Ovary (tissue), 9 donors: Measurements from ENCODE around the gene HAUS6. TPM values are rescaled to one million over a fixed set of nuclear protein-coding genes. Genes with fewer than 3 reads are reported as not detected.

Source experiments
- DNase-seq, 5 donors: peaks; one replicate each; pipeline ENCODE4 v3.0.0-alpha.2; 2019 to 2020
- H3K27ac ChIP-seq, 2 donors: fragments of 200-600 bp; one replicate each; pipeline versions ENCODE4 v1.5.1 to v1.8.0; 2019 to 2022
- H3K27me3 ChIP-seq: fragments of 200-600 bp; one replicate; pipeline ENCODE4 v1.8.0; 2022
- H3K36me3 ChIP-seq: fragments of 200-600 bp; sonication (generic); one replicate; pipeline ENCODE4 v1.5.1; 2019
- H3K4me1 ChIP-seq: one replicate; pipeline ENCODE4 v1.8.1; 2013; ENCODE audit warnings: mild to moderate bottlenecking, moderate library complexity; ENCODE audit not compliant: insufficient read depth
- H3K4me3 ChIP-seq: fragments of 200-600 bp; sonication (generic); one replicate; pipeline ENCODE4 v1.5.1; 2017
- H3K9me3 ChIP-seq, 2 donors: fragments of 200-600 bp in 1 of 2; sonication (generic) in 1 of 2; one replicate each; pipeline versions ENCODE4 v1.5.1 to v1.8.1; 2013 to 2019; ENCODE audit warnings: mild to moderate bottlenecking in 1 of 2, moderate library complexity in 1 of 2
- EP300 ChIP-seq: sonication (generic); formaldehyde crosslinking; IDR thresholded peaks from one replicate; pipeline ENCODE4 v1.6.1; 2017; ENCODE audit warnings: antibody characterized with exemption
- POLR2A ChIP-seq: fragments of 450-650 bp; IDR thresholded peaks from one replicate; pipeline ENCODE4 v1.6.1; 2017; ENCODE audit warnings: antibody characterized with exemption, mild to moderate bottlenecking, moderate library complexity
- WGBS, 3 donors: extraction: QIAGEN DNeasy Blood & Tissue Kit in 1 of 3; methylation state at CpG; one replicate each; pipeline versions ENCODE4 v1.1.5 to v1.1.7; 2013 to 2017; 5-methylcytosine and 5-hydroxymethylcytosine counted together
- intact Hi-C, 4 donors: fragments of 100-400 bp; cut with DNase I; formaldehyde crosslinking; loops; one replicate each; pipeline versions ENCODE4 v1.11.0 to v1.15.1; 2022 to 2023
- polyA plus RNA-seq, 2 donors: library from polyadenylated mRNA; stranded (reverse); fragments of 200-250 nt in 1 of 2; fragments of 350-450 nt in 1 of 2; fragmentation: Illumina TruSeq in 1 of 2; extraction: RNeasy Lipid Tissue Mini Kit (QIAGEN cat#74804) in 1 of 2; gene quantifications; one replicate each; pipeline ENCODE4 v1.2.3, GENCODE V29; 2013 to 2014
- total RNA-seq, 7 donors: library from RNA; depleted of rRNA in 2 of 7; stranded (reverse); fragments of >200 nt in 2 of 7; fragmentation: NEBNext Ultra II Directional in 3 of 7; extraction: Animal tissue kit (Norgen Biotek cat#: 25700) in 3 of 7; gene quantifications; one replicate each; pipeline versions ENCODE4 v1.1.0 to v1.2.4, GENCODE V29; 2016 to 2023
- TF ChIP-seq, protein P1 (sequence below), 3 donors: fragments of 450-650 bp in 2 of 3; fragments of 200-600 bp in 1 of 3; IDR thresholded peaks; one replicate each; pipeline versions ENCODE4 v1.5.1 to v1.8.0; 2016 to 2022; ENCODE audit warnings: antibody characterized with exemption in 3 of 3, mild to moderate bottlenecking in 1 of 3
- donor health status: DM: no; HTN: no; CAD: no; lungs with moderate emphysema.
- donor health status: DM: no; HTN: no; CAD: no.
- donor health status: Bipolar disorder and iron deficiency.
- donor health status: DM: yes; HTN: yes; CAD: no.
- donor health status: DM: no; HTN: no; CAD: no.
- donor health status: DM: yes; HTN: yes; CAD: no.

The HAUS6 gene
- total and polyA plus RNA-seq, 9 donors: 4.6 to 13.1 (median 9.7) TPM

GRCh38 chr9:19137282-19137681 is 34.6 kb upstream of the HAUS6 start:
- Histone ChIP-seq H3K27me3 (no peaks in the 10 kb centered on the region), H3K4me1 (no peaks in the 10 kb centered on the region), H3K4me3 (no peak overlapping the region), H3K27ac (no peak overlapping the region), H3K9me3 (no peaks in the 10 kb centered on the region), H3K36me3 (no peaks in the 10 kb centered on the region)
- 90 to 96% (median 95%) methylated on average over 1 of the region's 1 CpG for WGBS, 3 donors
- intact Hi-C loops: no loop called here
- TF ChIP-seq EP300 (no peak), POLR2A (no peak)
- TF ChIP-seq, protein P1, sequence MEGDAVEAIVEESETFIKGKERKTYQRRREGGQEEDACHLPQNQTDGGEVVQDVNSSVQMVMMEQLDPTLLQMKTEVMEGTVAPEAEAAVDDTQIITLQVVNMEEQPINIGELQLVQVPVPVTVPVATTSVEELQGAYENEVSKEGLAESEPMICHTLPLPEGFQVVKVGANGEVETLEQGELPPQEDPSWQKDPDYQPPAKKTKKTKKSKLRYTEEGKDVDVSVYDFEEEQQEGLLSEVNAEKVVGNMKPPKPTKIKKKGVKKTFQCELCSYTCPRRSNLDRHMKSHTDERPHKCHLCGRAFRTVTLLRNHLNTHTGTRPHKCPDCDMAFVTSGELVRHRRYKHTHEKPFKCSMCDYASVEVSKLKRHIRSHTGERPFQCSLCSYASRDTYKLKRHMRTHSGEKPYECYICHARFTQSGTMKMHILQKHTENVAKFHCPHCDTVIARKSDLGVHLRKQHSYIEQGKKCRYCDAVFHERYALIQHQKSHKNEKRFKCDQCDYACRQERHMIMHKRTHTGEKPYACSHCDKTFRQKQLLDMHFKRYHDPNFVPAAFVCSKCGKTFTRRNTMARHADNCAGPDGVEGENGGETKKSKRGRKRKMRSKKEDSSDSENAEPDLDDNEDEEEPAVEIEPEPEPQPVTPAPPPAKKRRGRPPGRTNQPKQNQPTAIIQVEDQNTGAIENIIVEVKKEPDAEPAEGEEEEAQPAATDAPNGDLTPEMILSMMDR (IDR thresholded peaks at IDR 0.05): no peak
- DNase-seq: no peak

- intact Hi-C loops: no loop called here
- no peak overlapping the region for H3K27ac ChIP-seq
- no peak for DNase-seq
- H3K9me3 ChIP-seq: no peaks in the 10 kb centered on the region
- WGBS, 3 donors: 38 to 41% (median 40%) methylated on average over 3 of the region's 3 CpGs
- no peaks in the 10 kb centered on the region for H3K36me3 ChIP-seq
- no peaks in the 10 kb centered on the region for H3K4me1 ChIP-seq
- no peak overlapping the region for H3K4me3 ChIP-seq
- TF ChIP-seq, protein P1 (IDR thresholded peaks at IDR 0.05): no peak
- TF ChIP-seq POLR2A (no peak), EP300 (no peak)
- H3K27me3 ChIP-seq: no peaks in the 10 kb centered on the region
These were observed 33.4 kb upstream of the HAUS6 start for GRCh38 chr9:19136129-19136528.

- DNase-seq: no peak
- H3K4me3 ChIP-seq: no peak overlapping the region
- WGBS, 3 donors: 82 to 95% (median 95%) methylated on average over 6 of the region's 6 CpGs
- H3K27me3 ChIP-seq: no peaks in the 10 kb centered on the region
- H3K4me1 ChIP-seq: no peaks in the 10 kb centered on the region
- H3K9me3 ChIP-seq: no peaks in the 10 kb centered on the region
- H3K27ac ChIP-seq: no peak overlapping the region
- no peaks in the 10 kb centered on the region for H3K36me3 ChIP-seq
- TF ChIP-seq EP300 (no peak), POLR2A (no peak)
- TF ChIP-seq, protein P1 (IDR thresholded peaks at IDR 0.05): no peak
- intact Hi-C loops: no loop called here
These were observed 31.0 kb upstream of the HAUS6 start for GRCh38 chr9:19133549-19134345.

DNA sequence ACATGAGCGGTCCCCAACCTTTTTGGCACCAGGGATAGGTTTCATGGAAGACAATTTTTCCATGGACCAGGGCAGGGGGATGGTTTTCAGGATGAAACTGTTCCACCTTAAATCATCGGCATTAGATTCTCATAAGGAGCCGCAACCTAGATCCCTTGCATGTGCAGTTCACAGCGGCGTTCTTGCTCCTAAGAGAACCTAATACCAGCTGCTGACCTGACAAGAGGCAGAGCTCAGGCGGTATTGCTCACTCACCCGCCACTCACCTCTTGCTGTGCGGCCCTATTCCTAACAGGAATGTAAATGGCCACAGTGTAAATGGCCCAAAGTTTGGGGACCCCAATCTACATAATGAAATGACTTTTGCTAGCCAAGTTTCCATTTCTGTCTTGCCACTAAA is 27.7 kb upstream of the HAUS6 start:
- H3K36me3 ChIP-seq: no peaks in the 10 kb centered on the region
- no peak overlapping the region for H3K27ac ChIP-seq
- H3K4me1 ChIP-seq: peaks cover 2% of the 10 kb centered on the region
- TF ChIP-seq POLR2A: no peak
- TF ChIP-seq EP300: no peak
- TF ChIP-seq, protein P1 (IDR thresholded peaks at IDR 0.05): no peak
- H3K9me3 ChIP-seq: no peaks in the 10 kb centered on the region
- no peaks in the 10 kb centered on the region for H3K27me3 ChIP-seq
- DNase-seq: no peak
- WGBS, 3 donors: 75 to 88% (median 82%) methylated on average over 8 of the region's 8 CpGs
- intact Hi-C loops: no loop called here
- H3K4me3 ChIP-seq: no peak overlapping the region
